IMR-90 (cell line): ENCODE results near the gene FOXL2NB. TPM values are rescaled to one million over a fixed set of nuclear protein-coding genes. Genes with fewer than 3 reads are reported as not detected.

Experiments used
- ATAC-seq: fragments of 200-7000 bp; cut with Tn5 transposase; 2 replicates; pipeline ENCODE4 v1.9.1; 2020; ENCODE audit warnings: low read depth, mild to moderate bottlenecking, moderate library complexity
- BruUV-seq: library from RNA; stranded (reverse); fragments of 400-500 nt; replicated peaks from 2 replicates; lab custom pipeline; 2021; lab: Mats Ljungman, UMichigan
- CTCF ChIA-PET: fragments of 300-600 bp; formaldehyde crosslinking; extraction: SDS; loops from one replicate; lab custom pipeline; 2021; ENCODE audit warnings: antibody characterized with exemption; lab: Yijun Ruan, JAX
- POLR2A ChIA-PET: fragments of 300-600 bp; sonication (Branson Sonifier 250); formaldehyde crosslinking; loops from one replicate; lab custom pipeline; 2022; ENCODE audit warnings: antibody characterized with exemption; ENCODE audit not compliant: unreplicated experiment; lab: Charles Lee
- DNase-seq: peaks from one replicate; pipeline ENCODE4 v3.0.0; 2013
- H2AFZ ChIP-seq: replicated peaks from 2 replicates; pipeline ENCODE3; 2013; ENCODE audit warnings: low read length, mild to moderate bottlenecking; ENCODE audit not compliant: poor library complexity
- H2AK5ac ChIP-seq: 2 replicates; pipeline ENCODE4 v1.6.1; 2013; ENCODE audit warnings: low read depth, low read length, inconsistent platforms
- H2AK9ac ChIP-seq: replicated peaks from 2 replicates; pipeline ENCODE3; 2013; ENCODE audit warnings: mild to moderate bottlenecking, low read depth, low read length, moderate library complexity; ENCODE audit not compliant: poor library complexity
- H2BK120ac ChIP-seq: 2 replicates; pipeline ENCODE4 v1.6.1; 2013; ENCODE audit warnings: low read depth, low read length, inconsistent platforms
- H2BK15ac ChIP-seq: 3 replicates; pipeline ENCODE4 v1.6.1; 2013; ENCODE audit warnings: low read depth, low read length, inconsistent platforms
- H2BK20ac ChIP-seq: 2 replicates; pipeline ENCODE4 v1.6.1; 2013; ENCODE audit warnings: low read depth, mild to moderate bottlenecking, inconsistent platforms, low read length, moderate library complexity
- H2BK5ac ChIP-seq: 2 replicates; pipeline ENCODE4 v1.6.1; 2013; ENCODE audit warnings: mild to moderate bottlenecking, low read depth, low read length, inconsistent platforms; ENCODE audit not compliant: poor library complexity, severe bottlenecking
- H3K14ac ChIP-seq: replicated peaks from 2 replicates; pipeline ENCODE4 v1.6.1; 2013; ENCODE audit warnings: low read depth, low read length, inconsistent platforms
- H3K18ac ChIP-seq: 2 replicates; pipeline ENCODE4 v1.6.1; 2013; ENCODE audit warnings: low read depth, low read length, control low read depth
- H3K23ac ChIP-seq: 2 replicates; pipeline ENCODE4 v1.6.1; 2013; ENCODE audit warnings: low read depth, low read length, inconsistent platforms
- H3K27ac ChIP-seq: 2 replicates; pipeline ENCODE4 v1.5.1; 2013; ENCODE audit warnings: mild to moderate bottlenecking, control low read depth, low read length; ENCODE audit not compliant: insufficient read depth
- H3K27me3 ChIP-seq: 2 replicates; pipeline ENCODE4 v1.6.1; 2013; ENCODE audit warnings: low read length; ENCODE audit not compliant: control insufficient read depth, insufficient read depth
- H3K36me3 ChIP-seq: 2 replicates; pipeline ENCODE4 v1.6.1; 2013; ENCODE audit warnings: low read length, mixed read lengths; ENCODE audit not compliant: control insufficient read depth, insufficient read depth
- H3K4ac ChIP-seq: 2 replicates; pipeline ENCODE4 v1.6.1; 2013; ENCODE audit warnings: low read depth, low read length, inconsistent platforms
- H3K4me1 ChIP-seq: 2 replicates; pipeline ENCODE4 v1.6.1; 2013; ENCODE audit warnings: low read length, mixed read lengths; ENCODE audit not compliant: control insufficient read depth, insufficient read depth
- H3K4me2 ChIP-seq: 2 replicates; pipeline ENCODE4 v1.6.1; 2013; ENCODE audit warnings: low read depth, mild to moderate bottlenecking, control low read depth, low read length, moderate library complexity
- H3K4me3 ChIP-seq: 2 replicates; pipeline ENCODE4 v1.5.1; 2013; ENCODE audit warnings: low read depth, mild to moderate bottlenecking, control low read depth, low read length, moderate library complexity; ENCODE audit not compliant: insufficient read depth
- H3K56ac ChIP-seq: 2 replicates; pipeline ENCODE4 v1.6.1; 2013; ENCODE audit warnings: low read length, inconsistent platforms; ENCODE audit not compliant: insufficient read depth; ENCODE audit errors: extremely low read depth
- H3K79me1 ChIP-seq, 2 experiments: 2 replicates each; pipeline ENCODE4 v1.6.1; 2013; ENCODE audit warnings: low read length in 2 of 2, inconsistent platforms in 1 of 2, low read depth in 1 of 2
- H3K9ac ChIP-seq: 2 replicates; pipeline ENCODE4 v1.6.1; 2013; ENCODE audit warnings: low read depth, low read length, control low read depth
- H3K9me1 ChIP-seq: 2 replicates; pipeline ENCODE4 v1.6.1; 2013; ENCODE audit warnings: low read length, inconsistent platforms; ENCODE audit not compliant: insufficient read depth
- H3K9me3 ChIP-seq: 2 replicates; pipeline ENCODE4 v1.6.1; 2013; ENCODE audit warnings: low read length; ENCODE audit not compliant: control insufficient read depth, insufficient read depth
- H4K20me1 ChIP-seq: 2 replicates; pipeline ENCODE4 v1.6.1; 2013; ENCODE audit warnings: low read length, inconsistent platforms; ENCODE audit not compliant: insufficient read depth
- H4K5ac ChIP-seq: 2 replicates; pipeline ENCODE4 v1.6.1; 2013; ENCODE audit warnings: mild to moderate bottlenecking, low read depth, low read length, control low read depth
- H4K8ac ChIP-seq, 2 experiments: 2 replicates each; pipeline ENCODE4 v1.6.1; 2013; ENCODE audit warnings: low read depth in 2 of 2, low read length in 2 of 2, control low read depth in 1 of 2, inconsistent platforms in 1 of 2
- H4K91ac ChIP-seq: 2 replicates; pipeline ENCODE4 v1.6.1; 2013; ENCODE audit warnings: low read depth, low read length, inconsistent platforms; ENCODE audit not compliant: insufficient read depth
- BHLHE40 ChIP-seq: fragments of 150-350 bp; IDR thresholded peaks from 2 replicates; pipeline ENCODE4 v1.6.1; 2016; ENCODE audit warnings: mild to moderate bottlenecking, low read depth, low read length
- CEBPB ChIP-seq: IDR thresholded peaks from 2 replicates; pipeline ENCODE4 v1.6.1; 2012; ENCODE audit warnings: low read depth, low read length, improper control_type of control experiment
- CTCF ChIP-seq: conservative IDR thresholded peaks from 2 replicates; pipeline ENCODE4 v1.5.1; 2012; ENCODE audit warnings: mild to moderate bottlenecking, low read depth, low read length, improper control_type of control experiment
- ELK1 ChIP-seq: fragments of 150-350 bp; IDR thresholded peaks from 2 replicates; pipeline ENCODE4 v1.6.1; 2016; ENCODE audit warnings: low read depth, mild to moderate bottlenecking, low read length, moderate library complexity, borderline replicate concordance
- FOS ChIP-seq: fragments of 150-350 bp; IDR thresholded peaks from 2 replicates; pipeline ENCODE4 v1.6.1; 2016; ENCODE audit warnings: low read depth, low read length
- MAFK ChIP-seq: IDR thresholded peaks from 2 replicates; pipeline ENCODE4 v1.6.1; 2012; ENCODE audit warnings: low read depth, low read length, improper control_type of control experiment
- MAZ ChIP-seq: IDR thresholded peaks from 2 replicates; pipeline ENCODE4 v1.6.1; 2012; ENCODE audit warnings: low read depth, mild to moderate bottlenecking, low read length, improper control_type of control experiment, moderate library complexity, borderline replicate concordance
- MXI1 ChIP-seq: IDR thresholded peaks from 2 replicates; pipeline ENCODE4 v1.6.1; 2012; ENCODE audit warnings: low read depth, mild to moderate bottlenecking, low read length, moderate library complexity, borderline replicate concordance
- NFE2L2 ChIP-seq: fragments of 150-350 bp; IDR thresholded peaks from 2 replicates; pipeline ENCODE4 v1.6.1; 2016; ENCODE audit warnings: low read depth, mild to moderate bottlenecking, low read length
- POLR2A ChIP-seq: IDR thresholded peaks from 2 replicates; pipeline ENCODE4 v1.6.1; 2012; ENCODE audit warnings: mild to moderate bottlenecking, low read depth, low read length
- RAD21 ChIP-seq: IDR thresholded peaks from 2 replicates; pipeline ENCODE4 v1.6.1; 2012; ENCODE audit warnings: low read length, improper control_type of control experiment
- RCOR1 ChIP-seq: IDR thresholded peaks from 2 replicates; pipeline ENCODE4 v1.6.1; 2012; ENCODE audit warnings: mild to moderate bottlenecking, low read length, improper control_type of control experiment; ENCODE audit not compliant: insufficient replicate concordance
- RFX5 ChIP-seq: IDR thresholded peaks from 2 replicates; pipeline ENCODE4 v1.8.0; 2012; ENCODE audit warnings: low read depth, mild to moderate bottlenecking, low read length, moderate library complexity
- SMC3 ChIP-seq: fragments of 150-350 bp; IDR thresholded peaks from 2 replicates; pipeline ENCODE4 v1.6.1; 2016; ENCODE audit warnings: low read depth, mild to moderate bottlenecking, antibody characterized with exemption, low read length, moderate library complexity
- USF2 ChIP-seq: fragments of 150-350 bp; IDR thresholded peaks from 2 replicates; pipeline ENCODE4 v1.6.1; 2017; ENCODE audit warnings: mild to moderate bottlenecking, antibody characterized with exemption, low read length, low read depth
- WGBS, 2 experiments: methylation state at CpG; one replicate each; pipeline versions ENCODE4 v1.1.5 to v1.1.7; 2013; ENCODE audit warnings: missing lambda C conversion rate in 2 of 2; ENCODE audit not compliant: insufficient read length in 1 of 2; ENCODE audit errors: extremely low coverage in 2 of 2; 5-methylcytosine and 5-hydroxymethylcytosine counted together
- dilution Hi-C: fragments of 300-500 bp; cut with HindIII; formaldehyde crosslinking; loops from one replicate; pipeline ENCODE4 v1.14.3; 2018; ENCODE audit warnings: low sequenced_read_pairs; ENCODE audit not compliant: unreplicated experiment
- in situ Hi-C: fragments of 300-500 bp; cut with MboI; formaldehyde crosslinking; loops from 3 replicates; pipeline ENCODE4 v1.14.3; 2019; ENCODE audit warnings: low sequenced_read_pairs, inconsistent platforms, mixed read lengths
- intact Hi-C: fragments of 100-400 bp; cut with micrococcal nuclease; formaldehyde crosslinking; loops from 2 replicates; pipeline ENCODE4 v1.10.0; 2022
- polyA plus RNA-seq, 3 experiments: library from polyadenylated mRNA; depleted of rRNA; stranded (reverse); fragments of >200 nt; gene quantifications; 2 replicates each; pipeline ENCODE4 v1.2.3, GENCODE V29; 2012; ENCODE audit warnings: low replicate concordance in 1 of 3
- total RNA-seq: library from RNA; depleted of rRNA; stranded (reverse); fragments of >200 nt; gene quantifications from 2 replicates; pipeline ENCODE4 v1.2.3, GENCODE V29; 2012

The FOXL2NB gene
- total and polyA plus RNA-seq, 2 of the 4 experiments (the other 2 are of a cell fraction): under 0.01 to 0.05 TPM

- no peak overlapping the region for H3K4me3 ChIP-seq
- no peak overlapping the region for H4K8ac ChIP-seq
- dilution Hi-C loops (no loop called here), in situ Hi-C loops (loop anchor here (5.0 to 10.0 kb wide), 2 partner anchors 181 to 398 kb away; no protein-coding TSS in a partner anchor), intact Hi-C loops (no loop called here)
- no peak overlapping the region for H3K18ac ChIP-seq
- H3K27ac ChIP-seq: no peak overlapping the region
- H2BK15ac ChIP-seq: no peak overlapping the region
- H4K5ac ChIP-seq: no peak overlapping the region
- no peak overlapping the region for H3K4me2 ChIP-seq
- H2AK5ac ChIP-seq: no peak overlapping the region
- H2BK120ac ChIP-seq: no peak overlapping the region
- H3K27me3 ChIP-seq: peaks cover 73% of the 10 kb centered on the region
- no peak for TF ChIP-seq CEBPB
- no peak for TF ChIP-seq BHLHE40
- no peak for TF ChIP-seq CTCF
- no peak for TF ChIP-seq SMC3
- TF ChIP-seq MAZ: no peak
- TF ChIP-seq RCOR1: no peak
- TF ChIP-seq FOS: no peak
- no peak for TF ChIP-seq RFX5
- TF ChIP-seq USF2: no peak
- TF ChIP-seq POLR2A: no peak
- TF ChIP-seq MXI1: no peak
- no peak for TF ChIP-seq RAD21
- no peak for TF ChIP-seq MAFK
- no peak for TF ChIP-seq ELK1
- TF ChIP-seq NFE2L2: no peak
- no peaks in the 10 kb centered on the region for H3K36me3 ChIP-seq
- no CpG with 5 or more reads among the region's 3 CpGs for WGBS, 2 experiments
- DNase-seq (no peak), ATAC-seq (no peak)
- no peak overlapping the region for H3K4ac ChIP-seq
- H3K23ac ChIP-seq: no peak overlapping the region
- no peak overlapping the region for H3K14ac ChIP-seq
- no peak overlapping the region for H3K56ac ChIP-seq
- ChIA-PET POLR2A (interaction anchor here (0.6 kb wide), 1 partner anchor 368 kb away, joined by 3 read pairs; no protein-coding TSS in a partner anchor), CTCF (interaction anchor here (0.6 to 3.6 kb wide), 4 partner anchors 10 to 493 kb away, joined by 3 to 21 read pairs (median 4); partner anchors contain the start of gene CEP70)
- H4K20me1 ChIP-seq: peaks cover 14% of the 10 kb centered on the region; the same call in 1 of the 2 replicates
- H3K9ac ChIP-seq: no peak overlapping the region
- no peak overlapping the region for H2BK5ac ChIP-seq
- H3K4me1 ChIP-seq: peaks cover 4% of the 10 kb centered on the region; the same call in 1 of the 2 replicates
- H2AK9ac ChIP-seq: no peak overlapping the region
- no peak overlapping the region for H2BK20ac ChIP-seq
- no TSS peak for BruUV-seq
- H4K91ac ChIP-seq: no peak overlapping the region
- H2AFZ ChIP-seq: no peak overlapping the region
- no peaks in the 10 kb centered on the region for H3K79me1 ChIP-seq
- H3K9me1 ChIP-seq: peaks cover 6% of the 10 kb centered on the region; the same call in 1 of the 2 replicates
- no peaks in the 10 kb centered on the region for H3K9me3 ChIP-seq
Observed at GRCh38 chr3:138933981-138934691, 12.9 kb upstream of the FOXL2NB start.
